CD4-positive, alpha-beta T cell treated with Interleukin-15 for 1 hour (primary cell): ENCODE measurements around the gene DRAXIN.

Experiments used
- DNase-seq: peaks from one replicate; pipeline ENCODE4 v3.0.0-alpha.2; 2020

The DRAXIN gene

GRCh38 chr1:11690397-11691301 is 861 bp upstream of the DRAXIN start:
- DNase-seq = no peak

DNA sequence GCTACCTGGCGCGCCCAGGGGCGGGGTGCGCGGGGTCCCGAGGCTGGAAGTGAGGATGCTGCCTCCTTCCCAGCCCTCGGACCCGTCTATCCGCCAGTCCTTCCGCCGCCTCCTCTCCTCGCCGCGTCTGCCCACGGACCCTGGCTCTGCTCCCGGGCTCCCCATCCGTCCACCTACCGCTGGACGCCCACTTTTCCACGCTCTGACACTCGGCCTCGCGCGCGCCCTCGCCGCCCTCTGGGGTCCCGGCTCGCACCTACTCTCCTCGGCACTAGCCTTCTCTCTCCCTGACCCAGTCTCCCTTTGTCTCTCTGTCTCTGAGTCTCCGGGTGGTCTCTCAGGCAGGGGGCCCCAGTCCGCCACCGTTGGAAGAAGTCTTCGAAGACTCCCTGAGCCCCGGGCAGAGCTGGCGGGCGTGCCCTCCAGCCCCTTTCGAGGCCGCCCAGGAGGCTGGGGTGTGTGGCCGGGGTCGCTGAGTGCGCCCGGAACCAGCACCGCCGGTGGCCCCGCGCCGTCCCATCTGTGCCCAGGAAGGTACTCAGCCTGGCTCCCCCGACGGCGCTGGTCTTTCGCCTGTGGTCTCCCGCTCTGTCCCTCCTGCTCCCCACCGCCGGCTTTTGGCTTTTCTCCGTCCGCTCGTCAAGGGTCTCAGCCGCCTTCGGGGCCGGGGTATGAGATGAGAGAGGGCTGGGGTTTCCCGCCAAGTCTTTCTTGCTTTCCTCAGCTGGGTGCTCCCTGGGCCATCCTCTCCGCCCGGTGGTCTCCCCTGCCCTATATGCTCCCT is 610 bp downstream of the DRAXIN start:
- DNase-seq = no peak

- DNase-seq = peak; percentile 52
Measured at GRCh38 chr1:11693024-11693590, 1.6 kb downstream of the DRAXIN start.

DNA sequence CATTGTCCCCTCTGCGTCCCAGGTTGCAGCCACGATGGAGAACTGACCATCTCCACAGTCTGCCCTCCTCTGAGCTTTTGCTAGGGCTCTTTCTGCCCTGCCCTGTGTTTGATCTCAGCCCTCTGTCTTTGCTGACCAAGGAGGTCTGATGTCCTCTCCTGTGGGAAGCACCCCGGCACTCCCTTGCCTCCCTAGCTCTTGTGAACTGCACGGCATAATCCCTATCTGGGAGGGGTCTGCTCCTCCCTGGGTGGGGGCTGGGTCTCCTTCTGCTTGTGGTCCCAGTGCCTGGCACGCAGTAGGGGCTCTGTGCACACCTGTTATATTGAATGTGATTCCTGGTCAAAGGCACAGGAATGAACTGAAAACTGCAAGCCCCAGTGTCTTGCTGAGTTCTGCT is 2.4 kb downstream of the DRAXIN start:
- DNase-seq = no peak

DNA sequence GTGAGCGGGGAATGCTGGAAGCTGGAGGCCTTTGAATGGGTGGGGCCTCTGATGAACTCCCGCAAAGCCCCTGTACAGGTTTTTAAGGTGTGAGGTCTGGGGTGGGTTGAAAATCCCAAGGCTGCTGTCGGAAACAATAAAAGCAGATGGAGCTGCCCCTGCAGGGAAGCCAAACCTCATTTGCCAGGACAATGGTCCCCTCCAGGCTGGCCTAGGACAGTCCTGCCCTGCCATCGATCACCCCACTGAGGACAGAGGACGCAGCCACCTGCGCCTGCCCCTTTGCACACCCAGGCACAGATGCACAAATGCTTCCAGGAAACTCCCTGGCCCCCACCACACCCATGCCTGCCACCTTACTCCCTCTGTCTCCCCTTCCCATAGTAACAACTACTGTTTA is 4.4 kb downstream of the DRAXIN start:
- no peak for DNase-seq

- no peak for DNase-seq
Measured at GRCh38 chr1:11697188-11697892, 5.8 kb downstream of the DRAXIN start.

DNA sequence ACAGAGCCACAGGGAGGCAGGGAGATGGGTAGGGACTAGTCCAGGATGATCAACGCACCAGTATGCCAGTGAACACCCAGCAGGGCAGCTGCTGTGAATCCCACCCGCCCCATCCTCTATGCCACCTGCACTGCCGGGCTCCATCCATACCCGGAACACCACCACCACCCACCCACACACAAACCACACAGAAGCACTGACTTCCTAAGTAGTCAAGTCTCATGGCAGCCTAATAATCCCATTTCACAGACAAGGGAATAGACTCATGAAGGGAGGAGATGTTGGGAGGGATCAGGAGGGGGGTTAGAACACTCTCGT is 6.3 kb downstream of the DRAXIN start:
- no peak for DNase-seq

DNA sequence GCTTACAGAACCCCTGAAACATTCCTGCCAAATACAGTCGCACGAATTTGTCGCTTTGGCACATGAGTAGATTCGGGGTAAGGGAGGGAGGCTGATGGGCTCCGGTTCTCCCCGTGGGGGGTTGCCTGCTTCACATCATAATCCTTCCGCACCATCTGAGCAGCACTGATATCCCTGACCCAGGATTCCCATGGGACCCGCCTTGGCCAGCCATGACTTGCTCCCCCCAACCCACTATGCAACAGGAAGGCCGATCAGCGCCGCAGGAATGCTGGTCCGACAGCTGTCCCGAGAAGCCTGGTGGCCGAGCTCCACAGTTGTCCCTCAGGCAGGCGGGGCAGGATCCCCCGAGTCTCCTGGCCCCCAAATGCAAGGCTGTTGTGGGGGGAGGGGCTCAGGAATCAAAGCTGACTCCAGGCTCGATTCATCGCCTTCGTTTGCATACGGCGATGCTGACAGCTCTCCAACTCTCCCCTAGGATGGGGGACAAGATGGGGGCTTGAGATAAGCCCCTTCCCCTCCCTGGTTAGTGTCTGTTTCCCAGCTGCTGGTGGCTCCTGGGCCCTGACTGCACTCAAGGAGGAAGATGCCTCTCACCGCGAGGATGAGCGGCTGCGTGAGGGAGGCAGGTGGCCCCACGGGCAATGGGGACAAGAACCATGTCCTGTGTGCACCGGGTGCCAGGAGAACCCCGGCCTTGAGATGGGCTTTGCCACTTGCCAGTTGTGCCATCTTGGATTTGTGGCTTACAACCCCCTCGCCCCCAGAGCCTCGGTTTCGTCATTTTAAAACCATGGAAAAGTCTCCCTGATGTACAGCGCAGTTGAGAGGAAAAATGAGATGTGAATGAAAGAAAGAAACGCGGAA is 9.3 kb downstream of the DRAXIN start:
- no peak for DNase-seq

DNA sequence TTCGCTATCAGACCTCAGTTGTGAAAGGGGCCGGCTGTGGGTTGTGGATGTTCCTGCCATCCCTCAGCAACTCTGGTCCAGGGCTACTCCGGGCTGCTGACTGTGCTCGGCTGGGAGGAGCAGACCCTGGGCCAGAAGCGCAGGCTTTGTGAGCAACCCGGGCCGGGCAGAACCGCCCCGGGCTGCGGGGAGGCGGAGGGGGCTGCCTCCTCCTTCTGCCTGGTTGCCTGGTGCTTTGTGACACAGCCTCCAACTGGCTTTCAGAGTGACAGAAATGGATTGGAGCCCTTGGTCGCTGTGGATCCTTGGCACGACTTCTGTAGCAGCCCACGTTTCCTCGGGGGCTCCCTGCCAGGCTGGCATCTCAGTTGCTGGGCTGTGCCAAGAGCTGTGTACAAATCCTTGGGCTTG is 10.0 kb downstream of the DRAXIN start:
- no peak for DNase-seq

GRCh38 chr1:11701981-11702803 is 10.7 kb downstream of the DRAXIN start:
- no peak for DNase-seq

DNA sequence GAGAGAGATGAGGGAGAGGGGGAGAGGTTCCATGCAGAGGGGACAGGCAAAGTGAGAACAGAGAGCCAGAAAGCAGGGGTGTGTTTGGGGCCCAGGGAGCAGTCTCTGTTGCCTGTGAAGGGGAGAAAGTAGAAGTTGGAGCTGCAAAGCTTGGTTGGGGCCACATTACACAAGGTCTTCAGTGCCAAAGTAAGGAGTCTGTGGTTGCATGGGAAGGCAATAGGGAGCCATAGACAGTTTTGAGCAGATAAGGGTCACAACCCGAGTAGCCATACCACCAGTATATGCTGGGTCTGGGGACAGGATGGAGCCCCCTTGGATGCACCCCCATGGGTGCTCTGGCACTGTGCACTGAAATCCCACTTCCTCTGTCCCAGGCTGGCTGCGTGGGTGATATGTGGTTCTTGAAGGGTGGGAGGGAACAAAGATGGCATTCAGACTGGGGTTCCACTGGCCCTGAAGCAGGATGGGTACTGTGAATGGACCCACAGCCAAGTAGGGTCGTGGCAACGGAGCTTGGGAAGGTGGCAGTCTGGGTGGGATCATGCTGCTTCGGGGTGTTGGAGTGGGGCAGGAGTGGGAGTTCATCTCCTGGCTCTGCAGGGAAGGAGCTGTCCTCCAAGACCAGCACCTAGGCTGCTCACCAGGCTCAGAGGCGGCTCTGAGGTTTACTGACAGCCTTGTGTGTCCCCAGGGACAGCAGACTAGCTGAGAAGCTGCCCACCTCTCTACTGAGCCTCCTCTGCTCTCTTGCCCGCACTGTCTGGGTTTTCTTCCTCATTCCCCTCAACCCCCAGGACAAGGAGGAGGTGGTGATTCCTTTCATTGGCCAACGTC is 12.1 kb downstream of the DRAXIN start:
- DNase-seq = no peak

DNA sequence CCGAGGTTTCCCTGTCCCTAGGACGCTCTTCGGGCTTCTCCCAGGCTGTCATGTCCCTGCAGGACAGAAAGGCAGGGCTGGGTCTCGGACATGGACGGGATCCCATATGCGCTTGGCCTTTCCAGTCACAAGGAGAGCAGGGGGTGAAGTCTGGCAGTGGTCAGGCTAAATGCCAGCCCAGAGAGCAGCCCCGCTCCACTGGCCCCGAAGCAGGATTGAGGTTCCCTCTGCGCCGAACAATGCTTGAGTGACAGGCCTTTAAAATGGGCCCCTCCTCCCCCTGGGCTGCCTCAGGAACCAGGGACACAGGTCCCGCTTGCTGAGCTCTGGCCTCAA is 12.7 kb downstream of the DRAXIN start:
- no peak for DNase-seq

DNA sequence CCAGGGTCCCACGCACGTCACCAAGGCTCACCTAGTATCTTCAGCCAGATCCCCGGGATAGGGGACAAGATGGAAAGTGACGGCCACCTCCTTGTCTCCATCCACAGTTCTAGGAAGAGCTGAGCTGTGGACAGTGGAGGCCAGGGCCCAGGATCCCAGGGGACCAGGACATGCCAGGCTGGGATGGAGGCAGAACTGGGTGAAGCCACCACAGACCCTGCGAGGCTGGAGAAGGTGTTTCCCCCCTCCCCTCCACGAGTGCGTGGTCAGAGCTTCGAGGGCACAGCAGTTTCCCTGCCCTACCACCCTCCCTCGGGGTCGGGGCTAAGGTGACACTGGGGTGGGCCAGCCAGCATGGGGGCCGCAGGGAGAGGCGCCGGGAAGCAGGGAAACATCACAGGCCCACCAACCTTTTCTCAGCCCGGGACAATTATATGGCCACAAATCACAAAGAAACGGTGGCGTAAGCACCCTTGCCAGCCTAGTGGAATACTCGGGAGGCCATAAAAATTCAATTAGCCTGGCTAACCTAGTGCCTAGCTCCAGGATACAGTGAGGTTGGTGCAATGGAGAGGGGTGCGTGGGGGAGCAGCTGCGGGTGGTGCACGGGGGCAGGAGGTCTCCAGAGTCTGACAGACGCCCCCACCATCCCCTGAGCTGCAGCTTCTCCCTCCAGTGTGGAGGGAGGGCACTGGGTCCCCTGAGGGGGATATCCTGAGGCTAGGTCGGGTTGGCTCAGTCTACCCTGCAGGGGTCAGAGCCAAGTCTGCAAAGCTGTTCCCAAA is 13.4 kb downstream of the DRAXIN start:
- no peak for DNase-seq

- no peak for DNase-seq
Measured at GRCh38 chr1:11705596-11705995, 14.1 kb downstream of the DRAXIN start.

- no peak for DNase-seq
Measured at GRCh38 chr1:11706292-11706691, 14.8 kb downstream of the DRAXIN start.

GRCh38 chr1:11707621-11708276 is 16.2 kb downstream of the DRAXIN start:
- no peak for DNase-seq

- no peak for DNase-seq
Measured at GRCh38 chr1:11708554-11709350, 17.2 kb downstream of the DRAXIN start.

DNA sequence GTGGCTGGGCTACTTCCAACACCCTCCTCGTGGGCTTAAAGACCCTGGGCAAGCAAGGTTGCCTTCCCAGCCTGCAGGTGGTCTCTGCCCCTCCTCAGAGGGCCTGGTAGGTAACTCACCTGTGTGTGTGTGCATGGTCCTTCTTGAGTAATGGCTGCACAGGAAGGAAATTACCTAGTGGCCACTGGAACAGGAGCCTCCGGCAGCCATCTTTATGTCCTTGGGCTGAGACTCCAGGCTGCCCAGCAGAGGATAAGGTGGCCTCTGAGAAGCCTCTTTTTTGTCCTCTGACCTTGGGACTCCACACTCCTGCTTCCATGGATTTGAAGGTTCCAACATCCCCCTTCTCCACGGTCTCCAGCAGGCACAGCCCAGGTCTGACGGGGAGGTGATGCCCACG is 20.0 kb downstream of the DRAXIN start:
- no peak for DNase-seq
